Mesangial cell (primary cell): Measurements from ENCODE around the gene MPPE1. TPM values are rescaled to one million over a fixed set of nuclear protein-coding genes. Genes with fewer than 3 reads are reported as not detected.

Source experiments
- total RNA-seq: library from RNA; depleted of rRNA; stranded (reverse); fragments of >200 nt; gene quantifications from 2 replicates; pipeline ENCODE4 v1.2.3, GENCODE V29; 2015

Gene MPPE1
- total RNA-seq: 8.8 and 29.7 TPM in 2 replicates

GRCh38 chr18:11908182-11909060 is at the start of gene MPPE1:
MPPE1 (minus strand) TSS chr18:11908317; CDS start chr18:11897264, 11,053 bp downstream.

GRCh38 chr18:11851146-11851805 is 56.8 kb downstream of the MPPE1 start, which contains the start of gene CHMP1B:
CHMP1B (plus strand) TSS chr18:11851413; CDS start chr18:11851512, 99 bp downstream.

Other genes with a start within 250 kb of the MPPE1 start
- 2.3 and 4.3 TPM in 2 replicates for gene GNAL, start 219.1 kb downstream of the MPPE1 start, total RNA-seq
- gene CHMP1B, start 56.9 kb downstream of the MPPE1 start, total RNA-seq: 30.3 and 42.3 TPM in 2 replicates
- 28.5 and 141 TPM in 2 replicates for gene IMPA2, start 73.2 kb upstream of the MPPE1 start, total RNA-seq
- gene ANKRD62, start 185.5 kb upstream of the MPPE1 start, total RNA-seq: not detected in 2 replicates